Measurements from ENCODE around the gene COCH. TPM values are rescaled to one million over a fixed set of nuclear protein-coding genes. Genes with fewer than 3 reads are reported as not detected.
"Not testable (repeated sequence)": the region's sequence is repeated elsewhere in the genome, so short reads cannot be mapped to it uniquely, and the experiment has no call there.

Gene COCH
- total RNA-seq, 4 donors from 2014 or later, result 0.60 to 3.1 (median 1.8) TPM

DNA sequence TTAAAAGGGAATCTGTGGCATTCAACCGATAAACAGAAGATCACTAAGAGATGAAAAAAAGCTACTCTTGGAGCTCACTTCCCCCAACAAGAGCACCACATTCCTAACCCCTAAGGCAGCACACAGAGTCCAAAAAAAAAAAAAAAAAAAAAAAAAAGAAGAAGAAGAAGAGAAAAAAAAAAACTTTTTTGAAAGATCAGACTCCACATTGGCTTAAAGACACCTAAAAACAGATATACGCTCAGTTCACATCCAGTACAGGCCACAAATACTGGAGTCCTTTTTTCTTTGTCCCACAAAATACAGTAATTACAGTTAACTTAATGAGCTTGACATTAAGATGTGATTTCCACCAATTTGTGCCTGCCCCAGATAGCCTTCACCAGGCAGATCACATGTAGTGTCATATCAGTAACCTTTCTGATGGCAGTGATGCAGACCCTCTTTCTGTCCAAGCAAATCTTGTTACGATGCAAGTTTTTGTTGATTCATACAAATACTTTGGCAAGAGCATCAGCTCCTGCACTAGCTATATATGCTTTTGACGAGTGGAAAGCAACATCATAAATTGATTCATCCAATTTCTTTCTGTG lies 20.7 kb downstream of the COCH start:
- 77 to 85% methylated on average over 4 of the region's 4 CpGs for WGBS, 2 donors (ENCODE audit: low coverage in 1 of 2)
- Histone ChIP-seq H3K9me3 (no peaks in the 10 kb centered on the region), H3K27me3 (no peaks in the 10 kb centered on the region), H3K4me1 (no peaks in the 10 kb centered on the region), H3K27ac (no peak overlapping the region), H3K36me3 (peaks cover 0 to 9% (median 0%) of the 10 kb centered on the region in 4 donors), H3K4me3 (no peak overlapping the region)
- intact Hi-C loops (cut with DNase I; ENCODE audit: low total_unique reads), result no loop called here
- in situ Hi-C loops (cut with MboI; ENCODE audit: low pct_ligation_motif_present in 1 of 4, low pct_unique_long_range_greater_than_20kb in 1 of 4, low sequenced_read_pairs in 3 of 4), result no loop called here
- TF ChIP-seq EP300 (IDR thresholded peaks at IDR 0.05; ENCODE audit: low read depth), result no peak
- TF ChIP-seq, protein P1, sequence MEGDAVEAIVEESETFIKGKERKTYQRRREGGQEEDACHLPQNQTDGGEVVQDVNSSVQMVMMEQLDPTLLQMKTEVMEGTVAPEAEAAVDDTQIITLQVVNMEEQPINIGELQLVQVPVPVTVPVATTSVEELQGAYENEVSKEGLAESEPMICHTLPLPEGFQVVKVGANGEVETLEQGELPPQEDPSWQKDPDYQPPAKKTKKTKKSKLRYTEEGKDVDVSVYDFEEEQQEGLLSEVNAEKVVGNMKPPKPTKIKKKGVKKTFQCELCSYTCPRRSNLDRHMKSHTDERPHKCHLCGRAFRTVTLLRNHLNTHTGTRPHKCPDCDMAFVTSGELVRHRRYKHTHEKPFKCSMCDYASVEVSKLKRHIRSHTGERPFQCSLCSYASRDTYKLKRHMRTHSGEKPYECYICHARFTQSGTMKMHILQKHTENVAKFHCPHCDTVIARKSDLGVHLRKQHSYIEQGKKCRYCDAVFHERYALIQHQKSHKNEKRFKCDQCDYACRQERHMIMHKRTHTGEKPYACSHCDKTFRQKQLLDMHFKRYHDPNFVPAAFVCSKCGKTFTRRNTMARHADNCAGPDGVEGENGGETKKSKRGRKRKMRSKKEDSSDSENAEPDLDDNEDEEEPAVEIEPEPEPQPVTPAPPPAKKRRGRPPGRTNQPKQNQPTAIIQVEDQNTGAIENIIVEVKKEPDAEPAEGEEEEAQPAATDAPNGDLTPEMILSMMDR (IDR thresholded peaks at IDR 0.05), result no peak
- no peak for TF ChIP-seq POLR2A (IDR thresholded peaks at IDR 0.05)
- no peak for TF ChIP-seq POLR2AphosphoS5 (IDR thresholded peaks at IDR 0.05)
- DNase-seq, result no peak

DNA sequence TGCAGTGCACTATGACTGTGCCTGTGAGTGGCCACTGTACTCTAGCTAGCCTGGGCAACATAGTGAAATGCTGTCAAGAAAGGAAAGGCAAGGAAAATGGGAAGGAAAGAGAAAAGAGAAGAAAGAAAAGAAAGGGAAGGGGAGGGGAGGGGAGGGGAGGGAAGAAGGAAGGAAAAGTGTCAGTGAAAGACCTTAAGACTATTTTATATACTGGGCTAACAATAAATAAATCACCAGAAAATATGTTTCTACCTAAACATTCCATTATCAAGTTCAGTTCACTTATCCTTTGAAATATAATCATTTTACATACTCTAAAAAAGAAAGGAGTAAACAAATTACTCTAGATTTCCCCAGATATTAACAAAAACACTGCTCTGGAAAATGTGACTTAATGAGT lies 22.1 kb downstream of the COCH start:
- peaks cover 0 to 12% (median 3%) of the 10 kb centered on the region in 4 donors for H3K36me3 ChIP-seq
- intact Hi-C loops (cut with DNase I; ENCODE audit: low total_unique reads), result no loop called here
- no peaks in the 10 kb centered on the region for H3K27me3 ChIP-seq
- no peak overlapping the region for H3K4me3 ChIP-seq
- H3K27ac ChIP-seq, result no peak overlapping the region
- in situ Hi-C loops (cut with MboI; ENCODE audit: low pct_ligation_motif_present in 1 of 4, low pct_unique_long_range_greater_than_20kb in 1 of 4, low sequenced_read_pairs in 3 of 4), result no loop called here
- DNase-seq, result no peak
- H3K9me3 ChIP-seq, result no peaks in the 10 kb centered on the region
- TF ChIP-seq POLR2AphosphoS5 (IDR thresholded peaks at IDR 0.05) (no peak), POLR2A (IDR thresholded peaks at IDR 0.05) (no peak), EP300 (IDR thresholded peaks at IDR 0.05; ENCODE audit: low read depth) (no peak)
- TF ChIP-seq, protein P1 (IDR thresholded peaks at IDR 0.05), result no peak
- no peaks in the 10 kb centered on the region for H3K4me1 ChIP-seq

DNA sequence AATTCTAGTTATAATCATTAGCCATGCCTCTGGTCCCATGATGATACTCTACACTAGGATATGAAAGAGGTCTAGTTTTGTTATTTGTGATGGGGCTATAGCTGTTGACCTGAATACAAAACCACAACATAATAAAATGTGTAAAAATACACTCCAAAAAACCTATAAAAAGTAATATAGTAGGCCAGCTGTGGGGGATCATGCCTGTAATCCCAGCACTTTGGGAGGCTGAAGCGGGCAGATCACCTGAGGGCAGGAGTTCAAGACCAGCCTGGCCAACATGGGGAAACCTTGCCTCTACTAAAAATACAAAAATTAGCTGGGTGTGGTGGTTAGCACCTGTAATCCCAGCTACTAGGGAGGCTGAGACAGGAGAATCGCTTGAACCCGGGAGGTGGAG lies 22.8 kb downstream of the COCH start:
- H3K27ac ChIP-seq; H3K27me3 ChIP-seq; in situ Hi-C loops (cut with MboI; ENCODE audit: low pct_ligation_motif_present in 1 of 4, low pct_unique_long_range_greater_than_20kb in 1 of 4, low sequenced_read_pairs in 3 of 4); H3K4me1 ChIP-seq; intact Hi-C loops (cut with DNase I; ENCODE audit: low total_unique reads); H3K4me3 ChIP-seq; H3K9me3 ChIP-seq; DNase-seq: not testable (repeated sequence)
- H3K36me3 ChIP-seq, result peaks cover 0 to 17% (median 5%) of the 10 kb centered on the region in 4 donors
- WGBS, 2 donors (ENCODE audit: low coverage in 1 of 2), result 73 to 93% methylated on average over 3 of the region's 3 CpGs

DNA sequence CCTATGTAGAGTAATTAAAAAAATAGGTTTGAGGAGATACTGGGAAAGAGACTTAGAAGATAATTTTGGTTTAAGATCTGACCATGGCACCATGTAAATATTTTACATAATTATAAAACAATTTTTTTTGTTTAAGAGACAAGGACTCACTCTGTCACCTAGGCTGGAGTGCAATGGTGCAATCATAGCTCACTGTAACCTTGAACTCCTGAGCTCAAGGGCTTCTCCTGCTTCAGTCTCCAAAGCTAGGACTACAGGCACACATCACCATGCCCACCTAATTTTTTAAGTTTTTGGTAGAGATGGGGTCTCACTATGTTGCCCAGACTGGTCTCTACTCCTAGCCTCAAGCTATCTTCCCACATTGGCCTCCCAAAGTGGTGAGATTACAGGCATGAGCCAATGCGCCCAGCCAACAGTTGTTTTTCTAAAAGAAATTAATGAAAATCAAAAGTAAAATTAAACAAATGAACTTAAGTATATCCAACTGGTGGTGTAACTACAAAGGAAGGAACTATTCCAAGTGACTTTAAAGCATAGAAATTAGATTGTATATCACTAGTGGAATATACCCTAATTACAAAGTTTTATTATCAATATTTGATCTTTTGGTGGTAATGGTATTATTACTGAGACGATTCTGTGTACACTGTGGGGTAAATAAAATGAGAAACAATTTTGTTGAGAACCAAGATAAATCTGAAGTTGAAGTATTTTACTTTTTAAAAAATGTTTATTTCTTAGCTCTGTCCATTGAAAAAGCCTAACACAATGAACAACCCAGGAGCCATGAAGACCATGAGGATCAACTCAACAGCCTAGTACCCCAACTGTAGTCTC lies 29.1 kb downstream of the COCH start:
- no peaks in the 10 kb centered on the region for H3K27me3 ChIP-seq
- in situ Hi-C loops (cut with MboI; ENCODE audit: low pct_ligation_motif_present in 1 of 4, low pct_unique_long_range_greater_than_20kb in 1 of 4, low sequenced_read_pairs in 3 of 4), result loop anchor here in 3 of 4 donors (10.0 to 25.0 kb wide), 2 partner anchors 241 to 249 kb away; no protein-coding TSS in a partner anchor
- intact Hi-C loops (cut with DNase I; ENCODE audit: low total_unique reads), result no loop called here
- WGBS, 2 donors (ENCODE audit: low coverage in 1 of 2), result 80 to 89% methylated on average over 1 to 2 of the region's 2 CpGs
- H3K4me3 ChIP-seq, result no peak overlapping the region
- H3K36me3 ChIP-seq, result peaks cover 0 to 41% (median 7%) of the 10 kb centered on the region in 4 donors
- H3K4me1 ChIP-seq, result no peaks in the 10 kb centered on the region
- H3K9me3 ChIP-seq, result no peaks in the 10 kb centered on the region
- H3K27ac ChIP-seq, result no peak overlapping the region
- DNase-seq, result no peak
- TF ChIP-seq POLR2AphosphoS5 (IDR thresholded peaks at IDR 0.05) (no peak), EP300 (IDR thresholded peaks at IDR 0.05; ENCODE audit: low read depth) (no peak), POLR2A (IDR thresholded peaks at IDR 0.05) (no peak)
- TF ChIP-seq, protein P1 (IDR thresholded peaks at IDR 0.05), result no peak

Measured in transverse colon (tissue), 4 donors.